SK-N-SH (cell line): ENCODE measurements around the gene FMN1. TPM values are rescaled to one million over a fixed set of nuclear protein-coding genes. Genes with fewer than 3 reads are reported as not detected.

ENCODE experiments used
- CTCF ChIA-PET: fragments of 300-600, 350-600 bp; formaldehyde crosslinking; extraction: SDS; loops from one replicate; lab custom pipeline; 2021; lab: Yijun Ruan, JAX
- POLR2A ChIA-PET: fragments of 350-600 bp; sonication (Branson Sonifier 250); formaldehyde crosslinking; extraction: SDS; loops from one replicate; lab custom pipeline; 2020; ENCODE audit warnings: antibody characterized with exemption, inconsistent platforms; lab: Yijun Ruan, JAX
- DNase-seq: peaks from one replicate; pipeline ENCODE4 v3.0.0; 2012
- H2AFZ ChIP-seq: fragments of 200-600 bp; sonication (generic); 2 replicates; pipeline ENCODE4 v1.8.1; 2016; ENCODE audit warnings: antibody characterized with exemption, mild to moderate bottlenecking, low read depth
- H3F3A ChIP-seq: fragments of 200-600 bp; sonication (generic); replicated peaks from 2 replicates; pipeline ENCODE3; 2016; ENCODE audit warnings: antibody characterized with exemption, mild to moderate bottlenecking; ENCODE audit not compliant: insufficient read depth
- H3K27ac ChIP-seq, 2 experiments: fragments of 200-500 bp in 1 of 2; fragments of 200-600 bp in 1 of 2; sonication (Bioruptor generic) in 1 of 2; sonication (generic), shearing (Covaris generic) in 1 of 2; 2 replicates each; pipeline versions ENCODE4 v1.5.1 to v1.6.1; 2014 to 2016; ENCODE audit warnings: low read depth in 2 of 2, inconsistent platforms in 1 of 2, low read length in 1 of 2, mild to moderate bottlenecking in 1 of 2, mixed read lengths in 1 of 2
- H3K27me3 ChIP-seq: fragments of 200-600 bp; sonication (generic), shearing (Covaris generic); 2 replicates; pipeline ENCODE4 v1.6.1; 2016; ENCODE audit warnings: mixed run types; ENCODE audit not compliant: insufficient read depth
- H3K36me3 ChIP-seq, 2 experiments: fragments of 200-500 bp in 1 of 2; fragments of 200-600 bp in 1 of 2; sonication (Bioruptor generic) in 1 of 2; sonication (generic) in 1 of 2; replicated peaks in 1 of 2; 2 replicates each; pipeline versions ENCODE3 to v1.5.1; 2014 to 2016; ENCODE audit warnings: low read length in 1 of 2, mild to moderate bottlenecking in 1 of 2; ENCODE audit not compliant: insufficient read depth in 2 of 2, control insufficient read depth in 1 of 2
- H3K4me1 ChIP-seq, 2 experiments: fragments of 200-500 bp in 1 of 2; fragments of 200-600 bp in 1 of 2; sonication (Bioruptor generic) in 1 of 2; sonication (generic), shearing (Covaris generic) in 1 of 2; 2 replicates each; pipeline versions ENCODE4 v1.5.1 to v1.6.1; 2014 to 2016; ENCODE audit warnings: low read depth in 1 of 2, low read length in 1 of 2, mixed run types in 1 of 2; ENCODE audit not compliant: insufficient read depth in 2 of 2, control insufficient read depth in 1 of 2
- H3K4me2 ChIP-seq: fragments of 200-600 bp; sonication (generic), shearing (Covaris generic); 2 replicates; pipeline ENCODE4 v1.6.1; 2017; ENCODE audit warnings: mixed run types
- H3K4me3 ChIP-seq, 2 experiments: fragments of 200-500 bp in 1 of 2; fragments of 200-600 bp in 1 of 2; sonication (Bioruptor generic) in 1 of 2; sonication (generic), shearing (Covaris generic) in 1 of 2; 2 replicates each; pipeline versions ENCODE4 v1.5.1 to v1.8.1; 2014 to 2016; ENCODE audit warnings: low read depth in 2 of 2, inconsistent platforms in 1 of 2, low read length in 1 of 2, mild to moderate bottlenecking in 1 of 2, mixed read lengths in 1 of 2, moderate library complexity in 1 of 2
- H3K79me2 ChIP-seq: fragments of 200-600 bp; sonication (generic); 2 replicates; pipeline ENCODE4 v1.8.1; 2017; ENCODE audit warnings: mild to moderate bottlenecking; ENCODE audit not compliant: insufficient read depth
- H3K9ac ChIP-seq: fragments of 200-600 bp; sonication (generic); 2 replicates; pipeline ENCODE4 v1.6.1; 2017; ENCODE audit warnings: mixed run types
- H3K9me2 ChIP-seq: fragments of 200-600 bp; sonication (generic); 2 replicates; pipeline ENCODE4 v1.6.1; 2017; ENCODE audit warnings: mixed run types
- H3K9me3 ChIP-seq: fragments of 200-600 bp; sonication (generic); 2 replicates; pipeline ENCODE4 v1.6.1; 2017; ENCODE audit warnings: mixed run types, mild to moderate bottlenecking, moderate library complexity
- H4K20me1 ChIP-seq: fragments of 200-600 bp; sonication (generic); 2 replicates; pipeline ENCODE4 v1.6.1; 2017; ENCODE audit warnings: mild to moderate bottlenecking, mixed run types; ENCODE audit not compliant: insufficient read depth
- CTCF ChIP-seq: fragments of 200-600 bp; sonication (generic); IDR thresholded peaks from 2 replicates; pipeline ENCODE4 v1.6.1; 2017; ENCODE audit warnings: antibody characterized with exemption, mild to moderate bottlenecking, moderate library complexity
- EZH2phosphoT487 ChIP-seq: fragments of 200-600 bp; sonication (generic); IDR thresholded peaks from 2 replicates; pipeline ENCODE4 v1.6.1; 2017; ENCODE audit warnings: low read depth, mixed run types, mild to moderate bottlenecking, antibody characterized with exemption, moderate library complexity, borderline replicate concordance
- FOSL2 ChIP-seq: IDR thresholded peaks from 2 replicates; pipeline ENCODE4 v1.4.0; 2012; ENCODE audit warnings: low read depth, mild to moderate bottlenecking, moderate library complexity, borderline replicate concordance
- JUND ChIP-seq: IDR thresholded peaks from 2 replicates; pipeline ENCODE4 v1.4.0; 2012
- MAX ChIP-seq: IDR thresholded peaks from 2 replicates; pipeline ENCODE4 v1.4.0; 2012; ENCODE audit warnings: low read depth
- RAD21 ChIP-seq: IDR thresholded peaks from 2 replicates; pipeline ENCODE4 v1.6.1; 2012; ENCODE audit warnings: mild to moderate bottlenecking, low read length
- TEAD4 ChIP-seq: IDR thresholded peaks from 2 replicates; pipeline ENCODE4 v1.4.0; 2012; ENCODE audit warnings: mild to moderate bottlenecking, borderline replicate concordance; ENCODE audit not compliant: insufficient read depth
- USF1 ChIP-seq: IDR thresholded peaks from 2 replicates; pipeline ENCODE4 v1.4.0; 2012; ENCODE audit warnings: low read depth, borderline replicate concordance
- WGBS: methylation state at CpG from one replicate; pipeline ENCODE4 v1.1.6; 2017; ENCODE audit warnings: low lambda C conversion rate; 5-methylcytosine and 5-hydroxymethylcytosine counted together
- polyA plus RNA-seq, 3 experiments: library from polyadenylated mRNA; depleted of rRNA; stranded (reverse); fragments of >200 nt; gene quantifications; 2 replicates each; pipeline ENCODE4 v1.2.3, GENCODE V29; 2012

The FMN1 gene
- polyA plus RNA-seq, 1 of the 3 experiments (the other 2 are of a cell fraction): 9.1 TPM

- 78% methylated on average over 4 of the region's 4 CpGs for WGBS
- Histone ChIP-seq H3K4me2 (no peak overlapping the region), H3K36me3 (peaks cover 0 to 47% of the 10 kb centered on the region in 2 experiments), H3K4me3 (no peak overlapping the region), H3F3A (peaks cover 41% of the 10 kb centered on the region), H3K27ac (peak overlapping the region in 1 of 2 experiments; percentile 63; a peak in 3 of 4 replicates), H4K20me1 (peaks cover 9% of the 10 kb centered on the region; the same call in 1 of the 2 replicates), H2AFZ (no peak overlapping the region), H3K79me2 (peaks cover 95% of the 10 kb centered on the region), H3K9me2 (no peaks in the 10 kb centered on the region), H3K4me1 (peaks cover 0 to 7% of the 10 kb centered on the region in 2 experiments; a peak in 1 of 4 replicates), H3K27me3 (no peaks in the 10 kb centered on the region), H3K9me3 (0 out of 2 replicates have a peak, but pooled peaks cover 4% of the 10 kb centered on the region), H3K9ac (no peak overlapping the region)
- TF ChIP-seq CTCF (peak; percentile 36; the same call in 1 of the 2 replicates), FOSL2 (no peak), RAD21 (peak; percentile 40)
- ChIA-PET CTCF (interaction anchor here (0.8 to 1.5 kb wide), 5 partner anchors 10 to 358 kb away, joined by 3 to 6 read pairs (median 3); no protein-coding TSS in a partner anchor), POLR2A (no interaction called here)
- DNase-seq: no peak
Measured at GRCh38 chr15:33007303-33007855, 187.1 kb downstream of the FMN1 start.

- no peaks in the 10 kb centered on the region for H3K9me2 ChIP-seq
- CTCF ChIA-PET: interaction anchor here (0.7 to 1.4 kb wide), 3 partner anchors 13 to 342 kb away, joined by 3 to 4 read pairs (median 4); no protein-coding TSS in a partner anchor
- WGBS: 100% methylated on average over 1 of the region's 1 CpG
- H3K4me2 ChIP-seq: no peak overlapping the region
- peaks cover 88% of the 10 kb centered on the region for H3K79me2 ChIP-seq
- DNase-seq: no peak
- H3K9ac ChIP-seq: no peak overlapping the region
- no peak overlapping the region for H3K4me3 ChIP-seq
- H3K36me3 ChIP-seq: peaks cover 0 to 46% of the 10 kb centered on the region in 2 experiments
- H3K9me3 ChIP-seq: 0 out of 2 replicates have a peak, but pooled peaks cover 2% of the 10 kb centered on the region
- H4K20me1 ChIP-seq: peaks cover 15% of the 10 kb centered on the region; the same call in 1 of the 2 replicates
- POLR2A ChIA-PET: no interaction called here
- H3K4me1 ChIP-seq: peaks cover 0 to 20% of the 10 kb centered on the region in 2 experiments; a peak in 2 of 4 replicates
- H3K27ac ChIP-seq: no peak overlapping the region
- H2AFZ ChIP-seq: no peak overlapping the region
- H3K27me3 ChIP-seq: no peaks in the 10 kb centered on the region
- H3F3A ChIP-seq: peaks cover 50% of the 10 kb centered on the region
- TF ChIP-seq USF1: no peak
- no peak for TF ChIP-seq CTCF
- TF ChIP-seq JUND: no peak
- TF ChIP-seq EZH2phosphoT487: no peak
- no peak for TF ChIP-seq FOSL2
- no peak for TF ChIP-seq TEAD4
- no peak for TF ChIP-seq MAX
Measured at GRCh38 chr15:33005582-33005981, 188.9 kb downstream of the FMN1 start.
